Cardiac fibroblast (primary cell): ENCODE data around the gene NHLRC4.

Source experiments
- DNase-seq, 2 donors: peaks; one replicate each; pipeline versions ENCODE4 v3.0.0 to v3.0.0-alpha.2; 2010; ENCODE audit warnings: low read depth in 2 of 2
- H3K4me3 ChIP-seq, 2 donors: replicated peaks in 1 of 2; 1 replicate in 1 of 2; 2 replicates in 1 of 2; pipeline ENCODE4 v1.5.1; 2011; ENCODE audit warnings: low read depth in 2 of 2, low read length in 2 of 2, mild to moderate bottlenecking in 2 of 2, moderate library complexity in 1 of 2
- TF ChIP-seq, protein P1 (sequence below): IDR thresholded peaks from one replicate; pipeline ENCODE4 v1.5.1; 2011; ENCODE audit warnings: low read depth, mild to moderate bottlenecking, low read length, inconsistent platforms

NHLRC4 gene

DNA sequence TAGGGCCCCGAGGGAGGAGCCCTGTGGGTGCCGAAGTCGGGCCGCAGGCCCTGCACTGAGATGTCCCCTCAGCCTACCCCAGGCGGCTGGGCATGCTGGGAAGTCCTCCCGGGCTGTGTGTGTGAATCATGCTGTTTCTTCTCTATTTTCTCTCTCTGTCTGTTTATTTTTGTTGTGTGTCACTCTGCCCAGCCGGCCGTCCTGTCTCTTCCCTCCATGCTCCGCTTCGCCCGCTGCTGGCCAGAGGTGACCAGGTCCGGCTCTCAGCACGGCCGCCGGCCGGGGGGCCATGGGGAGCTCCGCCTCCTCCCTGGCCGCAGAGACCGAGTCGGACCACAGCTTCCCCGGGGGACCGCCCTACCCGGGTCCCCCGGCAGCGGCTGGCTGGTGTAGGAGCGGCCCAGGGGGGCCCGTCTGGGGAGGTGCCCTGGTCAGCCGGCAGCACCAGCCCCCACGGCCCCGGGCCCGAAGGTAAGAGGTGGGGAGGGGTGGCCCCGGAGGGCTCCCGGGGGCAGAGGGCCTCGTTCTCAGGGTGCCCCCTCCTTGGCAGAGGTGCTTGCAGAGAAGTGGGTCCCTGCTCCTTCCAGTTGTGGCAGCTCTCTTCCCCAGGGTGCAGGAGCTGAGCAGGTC lies 26.8 kb upstream of the NHLRC4 start:
- no peak overlapping the region for H3K4me3 ChIP-seq
- DNase-seq, result peak in 1 of 2 donors; percentile 74
- TF ChIP-seq, protein P1, sequence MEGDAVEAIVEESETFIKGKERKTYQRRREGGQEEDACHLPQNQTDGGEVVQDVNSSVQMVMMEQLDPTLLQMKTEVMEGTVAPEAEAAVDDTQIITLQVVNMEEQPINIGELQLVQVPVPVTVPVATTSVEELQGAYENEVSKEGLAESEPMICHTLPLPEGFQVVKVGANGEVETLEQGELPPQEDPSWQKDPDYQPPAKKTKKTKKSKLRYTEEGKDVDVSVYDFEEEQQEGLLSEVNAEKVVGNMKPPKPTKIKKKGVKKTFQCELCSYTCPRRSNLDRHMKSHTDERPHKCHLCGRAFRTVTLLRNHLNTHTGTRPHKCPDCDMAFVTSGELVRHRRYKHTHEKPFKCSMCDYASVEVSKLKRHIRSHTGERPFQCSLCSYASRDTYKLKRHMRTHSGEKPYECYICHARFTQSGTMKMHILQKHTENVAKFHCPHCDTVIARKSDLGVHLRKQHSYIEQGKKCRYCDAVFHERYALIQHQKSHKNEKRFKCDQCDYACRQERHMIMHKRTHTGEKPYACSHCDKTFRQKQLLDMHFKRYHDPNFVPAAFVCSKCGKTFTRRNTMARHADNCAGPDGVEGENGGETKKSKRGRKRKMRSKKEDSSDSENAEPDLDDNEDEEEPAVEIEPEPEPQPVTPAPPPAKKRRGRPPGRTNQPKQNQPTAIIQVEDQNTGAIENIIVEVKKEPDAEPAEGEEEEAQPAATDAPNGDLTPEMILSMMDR, result peak; percentile 28

DNA sequence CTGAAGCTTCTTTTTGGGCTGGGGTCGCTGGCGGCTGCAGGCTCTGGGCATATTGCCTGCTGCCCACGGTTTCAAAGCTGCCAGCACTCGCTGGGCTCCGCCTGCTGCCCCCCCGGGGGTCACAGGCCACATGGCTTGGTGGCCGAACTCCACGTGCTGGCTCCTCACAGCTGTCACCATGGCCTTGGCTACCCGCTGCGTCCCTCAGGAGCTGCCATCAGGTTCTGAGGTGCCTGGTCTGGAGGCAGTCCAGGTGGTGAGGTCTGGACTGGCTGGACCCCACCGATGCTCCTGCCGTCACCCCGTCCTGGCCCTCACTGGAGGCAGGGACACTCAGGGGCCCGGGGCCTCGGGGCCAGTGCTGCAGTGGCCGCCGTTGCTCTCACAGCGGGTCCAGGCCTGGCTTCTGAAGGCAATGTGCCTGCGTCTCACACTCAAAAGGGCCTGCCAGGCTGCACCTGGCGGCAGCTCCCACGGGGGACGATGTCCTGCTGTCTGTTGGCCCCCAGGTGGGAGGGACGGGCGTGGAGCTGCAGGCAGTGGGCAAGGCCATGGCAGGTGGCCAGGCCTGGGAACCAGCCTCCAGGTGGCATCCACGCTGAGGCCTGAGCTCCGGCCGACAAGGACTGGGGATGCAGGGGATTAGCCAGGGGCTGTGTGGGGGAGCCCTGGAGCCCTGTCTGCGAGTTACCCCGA lies 26.0 kb upstream of the NHLRC4 start:
- TF ChIP-seq, protein P1, result no peak
- H3K4me3 ChIP-seq, result no peak overlapping the region
- no peak for DNase-seq

DNA sequence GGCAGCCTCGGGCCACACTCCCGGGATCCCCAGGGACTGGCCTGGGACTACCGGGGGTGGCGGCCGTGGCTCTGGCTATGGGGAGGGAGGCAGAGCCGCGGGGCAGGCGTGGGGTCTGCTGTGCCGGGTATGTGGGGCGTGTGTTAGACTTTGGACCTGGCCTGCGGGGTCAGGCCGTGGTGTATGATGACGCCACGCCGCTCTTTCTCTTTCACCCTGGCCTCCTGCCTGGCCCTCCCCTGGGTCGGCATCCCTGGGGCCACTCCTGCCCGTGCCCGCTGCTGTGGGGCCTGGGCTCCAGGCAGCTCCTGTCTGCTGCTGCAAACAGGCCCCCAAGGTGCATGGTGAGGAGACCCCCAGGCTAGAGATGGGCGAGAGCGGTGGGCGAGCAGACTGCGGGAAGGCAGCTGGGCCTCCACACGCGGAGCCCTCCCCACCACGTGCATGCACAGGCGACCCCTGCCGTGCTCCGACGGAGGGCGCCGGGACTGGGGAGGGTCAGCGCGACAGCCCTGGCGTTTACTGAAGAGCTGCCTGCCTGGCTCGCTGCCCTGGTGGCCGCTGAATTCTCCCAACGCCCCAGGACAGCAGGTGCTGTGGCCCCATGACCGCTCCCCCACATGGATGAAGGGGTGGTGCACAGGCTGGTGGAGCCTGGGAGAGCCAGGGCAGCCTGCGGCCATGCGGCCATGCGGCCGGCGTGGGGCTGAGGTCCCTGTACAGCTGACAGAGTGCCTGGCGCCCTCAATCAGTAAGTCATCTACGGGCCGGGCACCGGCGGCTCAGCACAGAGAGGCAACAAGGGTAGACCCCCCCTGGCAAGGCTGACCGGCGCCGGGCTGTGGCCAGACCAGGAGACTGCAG lies 23.3 kb upstream of the NHLRC4 start:
- TF ChIP-seq, protein P1, result no peak
- DNase-seq, result no peak
- H3K4me3 ChIP-seq, result no peak overlapping the region

DNA sequence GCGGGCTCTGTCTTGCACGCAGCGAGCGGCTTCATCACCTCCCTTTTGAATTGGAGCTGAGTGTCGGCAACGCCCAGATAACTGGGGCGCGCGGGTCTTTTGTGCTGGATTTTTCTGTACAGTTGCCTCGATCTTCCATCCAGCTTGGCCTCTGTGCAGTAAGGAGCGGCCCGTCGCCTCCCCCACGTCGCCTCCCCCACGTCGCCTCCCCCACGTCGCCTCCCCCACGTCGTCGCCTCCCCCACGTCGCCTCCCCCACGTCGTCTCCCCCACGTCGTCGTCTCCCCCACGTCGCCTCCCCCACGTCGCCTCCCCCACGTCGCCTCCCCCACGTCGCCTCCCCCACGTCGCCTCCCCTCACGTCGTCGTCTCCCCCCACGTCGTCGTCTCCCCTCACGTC lies 22.3 kb upstream of the NHLRC4 start:
- no peak overlapping the region for H3K4me3 ChIP-seq
- no peak for DNase-seq
- TF ChIP-seq, protein P1, result no peak

DNA sequence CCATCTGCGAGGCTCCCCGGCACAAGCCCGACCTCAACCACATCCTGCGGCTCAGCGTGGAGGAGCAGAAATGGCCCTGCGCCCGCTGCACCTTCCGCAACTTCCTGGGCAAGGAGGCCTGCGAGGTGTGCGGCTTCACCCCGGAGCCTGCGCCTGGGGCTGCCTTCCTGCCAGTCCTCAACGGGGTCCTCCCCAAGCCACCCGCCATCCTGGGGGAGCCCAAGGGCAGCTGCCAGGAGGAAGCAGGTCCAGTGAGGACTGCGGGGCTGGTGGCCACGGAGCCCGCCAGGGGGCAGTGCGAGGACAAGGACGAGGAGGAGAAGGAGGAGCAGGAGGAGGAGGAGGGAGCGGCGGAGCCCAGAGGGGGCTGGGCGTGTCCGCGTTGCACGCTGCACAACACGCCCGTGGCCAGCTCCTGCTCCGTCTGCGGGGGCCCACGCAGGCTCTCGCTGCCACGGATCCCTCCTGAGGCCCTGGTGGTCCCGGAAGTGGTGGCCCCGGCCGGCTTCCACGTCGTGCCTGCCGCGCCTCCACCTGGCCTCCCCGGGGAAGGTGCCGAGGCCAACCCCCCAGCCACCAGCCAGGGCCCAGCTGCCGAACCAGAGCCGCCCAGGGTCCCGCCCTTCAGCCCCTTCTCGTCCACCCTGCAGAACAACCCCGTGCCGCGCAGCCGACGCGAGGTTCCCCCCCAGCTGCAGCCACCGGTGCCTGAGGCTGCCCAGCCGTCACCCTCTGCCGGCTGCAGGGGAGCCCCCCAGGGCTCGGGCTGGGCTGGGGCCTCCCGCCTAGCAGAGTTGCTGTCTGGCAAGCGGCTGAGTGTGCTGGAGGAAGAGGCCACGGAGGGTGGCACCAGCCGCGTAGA lies 19.7 kb upstream of the NHLRC4 start:
- TF ChIP-seq, protein P1, result peak; percentile 56
- peak; percentile 46 to 57 for DNase-seq
- H3K4me3 ChIP-seq, result no peak overlapping the region

DNA sequence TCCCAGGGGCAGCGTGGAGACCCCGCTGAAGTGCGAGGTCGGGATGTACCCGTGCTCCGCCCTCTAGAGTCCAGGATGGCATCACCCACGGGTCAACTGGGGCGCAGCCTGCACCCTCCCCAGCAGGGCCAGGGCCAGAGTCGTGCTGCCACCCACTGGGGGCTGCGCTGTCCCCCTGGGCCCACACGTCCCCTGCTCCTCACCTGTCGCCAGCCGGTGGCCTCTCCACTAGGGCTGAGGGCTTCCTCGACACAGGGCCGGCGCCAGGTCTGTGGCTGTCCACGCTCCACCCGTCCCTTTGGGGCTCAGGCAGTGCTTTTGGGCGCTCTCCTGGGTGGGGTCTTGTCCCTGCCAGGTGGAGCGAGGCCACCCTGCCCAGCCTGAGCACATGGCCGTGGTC lies 18.2 kb upstream of the NHLRC4 start:
- TF ChIP-seq, protein P1, result no peak
- DNase-seq, result no peak
- H3K4me3 ChIP-seq, result no peak overlapping the region
